ENCODE results near the gene SLC27A4.

The SLC27A4 gene

DNA sequence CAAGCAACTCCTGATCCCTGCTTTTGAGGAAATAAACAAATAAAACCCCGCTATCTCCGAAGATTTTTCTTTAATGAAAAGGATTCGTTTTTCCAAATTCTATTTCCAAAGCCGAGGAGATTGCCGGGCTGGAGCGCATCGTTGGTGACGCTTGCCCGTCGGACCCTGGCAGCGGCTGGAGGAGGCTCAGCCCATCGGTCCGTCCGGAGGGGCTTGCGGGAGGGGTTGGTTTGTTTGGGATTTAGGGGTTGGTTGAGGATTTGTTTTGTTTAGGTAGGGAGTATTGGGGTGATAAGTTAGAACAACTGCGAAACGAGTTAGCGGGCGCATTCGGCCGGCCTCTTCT, 51.6 kb downstream of the SLC27A4 start:
- no peak for DNase-seq (ENCODE audit: low read depth in 2 of 2)

DNA sequence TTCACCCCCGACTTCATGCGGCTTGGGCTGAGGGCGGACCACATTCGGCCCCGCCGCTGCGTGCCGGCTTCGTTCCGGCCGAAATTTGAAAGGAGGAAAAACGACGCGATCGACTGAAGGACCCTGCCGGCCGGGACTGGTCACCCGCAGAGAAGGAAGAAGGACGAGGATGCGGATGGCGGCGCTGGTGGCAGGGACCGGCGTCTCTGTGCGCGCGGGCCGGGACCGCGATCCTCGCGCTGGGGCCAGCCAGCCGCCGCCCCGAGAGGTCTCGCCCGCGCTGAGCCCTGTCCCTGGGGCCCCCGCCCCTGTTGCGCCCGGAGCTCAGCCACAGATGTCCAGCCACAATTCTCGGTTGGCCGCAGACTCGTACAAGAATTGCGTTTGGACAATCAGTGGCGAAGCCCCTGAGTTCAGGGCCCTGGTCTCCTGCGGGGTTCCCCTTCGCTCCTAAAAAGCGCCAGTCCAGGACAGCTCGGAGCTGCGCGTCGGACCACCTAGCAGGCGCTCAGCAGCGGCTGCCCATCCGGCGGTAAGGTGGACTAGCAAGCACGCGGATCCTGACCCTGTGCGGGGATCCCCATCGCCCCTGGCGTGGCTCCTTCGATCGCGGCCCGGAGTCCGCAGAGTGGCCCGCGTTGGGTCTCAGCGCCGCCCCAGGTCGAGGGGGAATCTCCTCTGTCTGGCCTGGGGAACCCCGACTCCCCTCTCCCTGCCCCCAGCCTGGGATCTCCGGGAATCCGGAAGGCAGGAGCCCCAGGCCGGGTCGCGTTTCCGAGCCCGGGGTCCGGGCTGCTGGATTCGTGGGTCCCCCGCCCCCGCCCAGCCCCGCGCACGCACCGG, 52.2 kb downstream of the SLC27A4 start:
- DNase-seq (ENCODE audit: low read depth in 2 of 2): no peak

- no peak for DNase-seq (ENCODE audit: low read depth in 2 of 2)
Observed at GRCh38 chr9:128393145-128393775, 52.9 kb downstream of the SLC27A4 start.

DNA sequence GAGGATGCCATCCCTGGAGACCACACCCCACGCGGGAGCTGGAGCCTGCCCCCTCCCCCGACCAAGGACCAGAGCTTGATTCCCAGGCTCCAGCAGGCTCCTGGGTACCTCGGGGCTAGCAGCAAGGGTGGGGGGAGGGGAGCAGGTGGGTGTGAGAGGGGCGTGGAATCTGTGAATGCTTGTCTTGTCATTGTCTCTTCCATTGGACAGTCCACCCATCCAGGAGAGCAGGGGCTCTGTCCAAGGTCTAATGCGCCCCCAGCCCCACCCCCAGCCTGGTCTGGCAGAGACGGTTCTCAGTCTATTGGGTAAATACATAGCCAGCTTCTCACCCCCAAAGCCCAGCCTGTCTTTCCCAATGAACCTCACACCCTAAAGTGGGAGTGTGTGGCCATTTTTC, 53.6 kb downstream of the SLC27A4 start:
- no peak for DNase-seq (ENCODE audit: low read depth in 2 of 2)

DNA sequence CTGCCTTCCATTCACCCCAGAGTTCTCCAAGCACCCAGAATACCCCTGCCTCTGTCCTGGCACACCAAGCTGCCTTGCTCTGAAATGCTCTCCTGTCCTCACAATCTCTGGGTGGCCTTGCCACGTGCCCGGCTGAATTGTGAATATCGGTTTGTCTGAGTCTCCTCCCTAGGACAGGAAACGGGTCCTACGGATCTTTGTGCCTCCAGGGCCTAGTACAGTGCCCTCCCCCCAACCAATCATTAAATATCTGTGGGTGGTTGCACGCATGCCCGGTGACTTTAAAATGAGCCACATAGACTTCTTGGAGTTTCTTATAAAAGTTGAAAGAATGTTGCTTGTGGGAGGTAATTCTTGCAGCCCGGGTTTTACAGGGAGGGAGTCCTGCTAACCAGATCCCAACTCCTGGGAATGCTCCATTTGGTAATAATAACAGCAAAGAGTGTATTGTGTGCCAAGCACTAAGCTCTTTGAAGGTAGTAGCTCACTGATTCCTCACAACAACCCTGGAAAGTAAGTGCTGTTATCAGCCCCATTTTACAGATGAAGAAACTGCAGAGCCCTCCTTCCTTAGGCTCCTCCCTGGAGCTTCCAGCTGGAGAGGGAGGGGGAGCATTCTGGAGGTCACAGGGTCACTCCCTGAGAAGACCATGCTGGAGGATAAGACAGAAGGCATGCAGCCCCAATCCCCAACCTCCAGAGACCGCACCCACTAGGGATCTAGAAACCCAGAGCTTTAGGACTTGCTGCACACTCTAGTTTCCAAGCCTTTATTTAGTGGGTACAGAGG, 54.2 kb downstream of the SLC27A4 start:
- DNase-seq (ENCODE audit: low read depth in 2 of 2): no peak

GRCh38 chr9:128396970-128397613, 56.8 kb downstream of the SLC27A4 start:
- DNase-seq (ENCODE audit: low read depth in 2 of 2): no peak

DNA sequence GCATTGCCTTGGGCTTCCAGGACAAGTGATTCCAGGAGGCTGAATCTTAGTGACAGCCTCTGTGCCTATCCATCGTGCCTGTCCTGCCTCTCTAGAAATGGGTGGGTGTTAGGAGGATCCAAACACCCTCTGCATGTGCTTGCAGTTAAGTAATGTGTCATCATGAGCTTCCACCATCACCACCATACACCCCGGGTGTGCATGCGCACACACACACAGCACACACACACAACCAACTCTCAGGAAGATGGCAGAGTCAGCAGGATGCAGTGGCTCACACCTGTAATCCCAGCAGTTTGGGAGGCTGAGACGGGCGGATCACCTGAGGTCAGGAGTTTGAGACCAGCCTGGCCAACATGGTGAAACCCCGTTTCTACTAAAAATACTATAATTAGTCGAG, 57.5 kb downstream of the SLC27A4 start:
- DNase-seq (ENCODE audit: low read depth in 2 of 2): no peak

DNA sequence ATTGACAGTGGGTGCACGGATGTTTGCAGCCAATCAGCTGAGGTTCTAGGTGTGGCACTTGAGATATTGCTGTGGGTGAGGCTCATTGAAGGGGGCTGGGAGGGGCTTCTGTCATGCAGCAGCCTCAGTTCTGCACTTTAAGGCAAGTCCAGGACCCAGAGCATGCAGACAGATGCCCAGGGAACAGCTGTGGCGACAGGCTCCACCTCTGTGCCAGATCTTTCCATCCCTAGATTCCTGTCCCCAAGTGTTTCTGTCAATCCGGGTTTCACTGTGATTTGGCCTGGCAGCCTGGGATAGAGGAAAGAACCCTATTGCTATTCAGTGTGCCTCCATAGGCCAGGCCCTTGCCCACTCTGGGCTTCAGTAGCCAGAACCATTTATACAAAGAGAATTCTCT, 59.5 kb downstream of the SLC27A4 start:
- DNase-seq (ENCODE audit: low read depth in 2 of 2): no peak

DNA sequence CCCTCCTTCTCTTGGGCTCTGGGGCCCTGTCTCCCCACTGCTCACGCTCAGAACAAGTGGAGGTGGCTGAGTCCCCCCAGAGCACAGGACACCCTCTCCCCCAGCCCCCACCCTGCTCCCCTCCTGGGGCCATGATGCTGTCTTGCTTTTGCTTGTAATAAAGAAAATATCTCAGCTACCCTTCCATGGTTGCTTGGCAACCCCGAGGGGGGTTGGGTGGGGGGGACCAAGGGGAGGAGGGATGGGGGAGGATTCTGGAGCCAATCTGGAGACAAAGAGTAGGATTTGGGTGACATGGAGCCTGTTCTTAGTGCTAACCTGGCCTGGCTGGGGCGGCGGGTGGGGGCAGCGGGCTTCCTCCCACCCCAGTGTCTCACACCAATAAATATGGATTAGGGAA, 64.2 kb downstream of the SLC27A4 start:
- no peak for DNase-seq (ENCODE audit: low read depth in 2 of 2)

- no peak for DNase-seq (ENCODE audit: low read depth in 2 of 2)
Observed at GRCh38 chr9:128405077-128405779, 64.9 kb downstream of the SLC27A4 start.

GRCh38 chr9:128405780-128406171, 65.4 kb downstream of the SLC27A4 start:
- no peak for DNase-seq (ENCODE audit: low read depth in 2 of 2)

GRCh38 chr9:128406848-128407391, 66.6 kb downstream of the SLC27A4 start:
- no peak for DNase-seq (ENCODE audit: low read depth in 2 of 2)

DNA sequence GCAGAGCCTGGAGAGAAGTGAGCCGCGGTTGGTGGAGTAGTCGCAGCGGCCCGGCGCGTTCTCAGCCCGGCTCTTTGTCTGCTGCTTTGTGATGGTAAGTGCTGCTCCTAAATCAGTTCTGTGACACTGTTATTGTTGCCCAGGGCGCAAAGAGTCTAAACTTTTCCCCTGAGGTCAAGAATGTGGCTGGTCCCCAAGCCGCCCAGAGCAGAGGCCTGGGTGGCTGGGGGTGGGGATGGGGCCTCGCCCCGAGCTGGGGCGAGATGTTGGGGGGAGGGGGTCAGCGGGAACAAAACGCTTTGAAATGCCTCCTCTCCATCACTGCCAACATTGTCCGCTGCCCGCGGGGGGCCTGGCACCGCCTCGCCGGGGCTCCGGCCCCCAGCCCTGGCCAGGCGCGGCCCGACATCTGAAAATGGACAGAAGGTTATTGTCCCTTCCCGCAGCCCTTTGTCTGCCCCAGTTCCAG, 68.7 kb downstream of the SLC27A4 start:
- no peak for DNase-seq (ENCODE audit: low read depth in 2 of 2)

DNA sequence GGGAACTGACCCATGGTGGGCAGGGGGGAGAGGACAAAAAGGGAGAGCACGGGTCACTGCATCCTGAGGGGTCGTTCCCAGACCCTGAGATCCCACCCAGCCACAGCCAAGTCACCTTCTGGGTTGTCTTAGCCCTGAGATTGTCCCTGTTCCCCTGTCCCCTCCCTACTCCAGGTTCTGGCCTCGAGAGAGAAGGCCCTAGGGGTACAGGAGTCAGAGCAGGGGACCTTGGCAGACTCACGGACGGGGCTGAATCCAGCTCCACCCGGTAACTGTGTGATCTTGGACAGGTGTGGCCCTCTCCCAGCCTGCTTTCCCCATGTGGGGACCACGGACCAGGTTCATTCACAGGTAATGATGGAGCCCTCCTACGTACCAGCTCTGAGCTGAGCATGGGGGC, 69.1 kb downstream of the SLC27A4 start:
- DNase-seq (ENCODE audit: low read depth in 2 of 2): no peak

DNA sequence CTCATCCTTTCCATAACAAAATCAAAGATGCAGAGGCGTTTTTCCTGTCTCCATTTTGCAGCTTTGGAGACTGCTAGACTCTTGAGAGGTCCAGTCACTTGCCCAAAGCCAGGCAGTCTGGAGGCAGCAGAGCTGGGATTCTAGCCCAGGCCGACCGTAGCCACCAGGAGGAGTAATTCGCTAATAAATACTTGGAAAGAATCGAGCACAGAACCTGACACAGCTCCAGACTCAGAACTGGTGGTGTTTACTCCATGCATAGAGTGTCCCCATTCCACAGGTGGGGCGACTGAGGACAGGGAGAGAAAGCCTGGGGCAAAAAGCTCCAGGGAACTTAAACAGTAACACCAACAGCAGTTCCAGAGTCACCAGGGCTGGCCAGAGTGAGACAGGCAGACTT, 69.7 kb downstream of the SLC27A4 start:
- no peak for DNase-seq (ENCODE audit: low read depth in 2 of 2)
